SW480 (cell line): ENCODE data around the gene RBBP5.

ENCODE experiments used
- DNase-seq: peaks from one replicate; pipeline ENCODE4 v3.0.0-alpha.2; 2016; ENCODE audit warnings: low spot score

RBBP5 gene

DNA sequence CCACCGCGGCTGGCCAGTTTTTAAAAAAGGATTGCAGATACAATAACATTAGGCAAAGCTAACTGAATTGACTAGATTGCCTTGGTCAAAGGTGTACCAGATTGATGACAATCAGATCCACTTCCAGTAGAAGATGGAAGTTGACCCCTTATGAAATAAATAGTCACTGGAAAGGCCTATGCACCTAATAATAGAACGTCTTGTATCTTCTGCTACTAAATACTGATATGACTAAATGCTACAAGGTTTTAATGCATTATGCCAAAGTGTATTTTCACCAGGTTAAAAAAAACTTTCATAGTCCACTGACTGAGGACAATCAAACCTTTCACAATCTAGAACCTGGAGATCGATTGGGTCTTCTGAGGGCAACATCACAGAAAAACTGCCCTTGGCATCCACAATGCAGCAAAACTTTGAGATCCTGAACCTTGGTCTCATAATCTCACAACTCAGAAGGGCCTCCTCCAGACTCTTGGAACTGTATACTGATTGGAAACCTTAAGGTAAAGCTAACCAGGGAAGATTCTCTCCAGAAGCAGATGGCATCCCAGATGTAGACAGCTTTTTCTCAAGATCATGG, 7.8 kb upstream of the RBBP5 start:
- DNase-seq, result no peak

DNA sequence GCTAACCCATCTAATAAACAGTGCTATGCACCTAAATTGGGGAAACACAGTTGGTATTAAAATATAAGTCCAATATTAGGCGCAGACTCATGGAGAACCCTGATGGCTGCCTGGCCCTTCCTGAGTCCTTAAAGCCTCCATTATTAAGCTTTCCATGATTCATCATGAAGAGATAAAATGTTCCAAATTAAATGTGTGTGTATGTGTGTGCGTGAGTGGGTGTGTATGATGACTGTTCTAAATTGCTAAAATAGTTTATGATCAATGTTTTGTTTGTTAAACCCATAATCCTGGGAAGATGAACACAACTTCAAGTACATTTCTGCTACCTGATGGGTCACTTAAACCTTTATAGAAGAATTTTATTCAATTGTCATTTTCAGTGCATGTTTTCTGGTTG, 6.3 kb upstream of the RBBP5 start:
- no peak for DNase-seq

DNA sequence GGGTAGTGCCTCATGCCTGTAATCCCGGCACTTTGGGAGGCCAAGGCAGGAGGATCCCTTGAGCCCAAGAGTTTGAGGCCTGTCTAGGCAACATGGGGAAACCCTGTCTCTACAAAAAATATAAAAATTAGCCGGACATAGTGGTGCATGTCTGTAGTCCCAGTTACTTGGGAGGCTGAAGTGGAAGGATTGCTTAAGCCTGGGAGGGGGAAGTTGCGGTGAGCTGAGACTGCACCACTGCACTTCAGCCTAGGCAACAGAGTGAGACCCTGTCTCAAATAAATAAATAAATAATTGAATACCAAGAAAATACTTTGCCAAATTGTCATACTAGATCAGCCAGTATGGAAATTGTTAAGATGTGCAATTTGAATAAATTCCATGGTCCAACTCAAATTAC, 5.9 kb upstream of the RBBP5 start:
- no peak for DNase-seq

DNA sequence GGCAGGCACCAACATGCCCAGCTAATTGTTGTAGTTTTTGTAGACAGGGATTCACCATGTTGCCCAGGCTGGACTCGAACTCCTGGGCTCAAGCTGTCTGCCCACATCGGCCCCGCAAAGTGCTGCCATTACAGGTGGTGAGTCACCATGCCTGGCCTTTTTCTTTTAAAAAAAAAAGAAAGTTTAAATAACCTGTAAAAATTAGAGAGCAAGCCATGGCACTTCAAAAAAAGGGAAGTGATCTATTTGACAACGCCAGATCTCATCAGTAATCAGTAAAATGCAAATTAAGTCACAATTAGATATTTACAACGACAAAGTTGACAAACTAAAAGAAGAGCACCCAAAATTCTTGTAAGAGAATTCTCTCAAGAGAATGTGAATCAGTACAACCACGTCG, 2.9 kb upstream of the RBBP5 start:
- DNase-seq, result no peak

DNA sequence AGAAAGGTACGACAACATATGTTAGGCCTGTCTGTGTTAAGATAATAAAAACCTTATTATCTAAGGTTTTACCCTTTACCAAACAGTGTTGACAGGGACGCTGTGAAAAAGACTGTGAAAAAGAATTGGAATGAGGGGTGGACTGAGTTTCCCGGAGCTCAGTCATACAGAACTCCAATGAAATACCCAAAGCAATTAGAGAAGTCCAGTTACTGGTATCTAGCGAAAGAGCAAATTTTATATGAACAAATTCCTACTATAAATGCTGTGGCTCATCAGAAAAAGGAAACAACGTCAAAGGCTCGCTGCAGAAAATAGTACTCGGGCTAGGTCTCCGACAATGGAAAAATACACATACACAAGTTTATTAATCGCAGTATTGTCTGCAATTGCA, 708 bp upstream of the RBBP5 start:
- DNase-seq, result no peak

DNA sequence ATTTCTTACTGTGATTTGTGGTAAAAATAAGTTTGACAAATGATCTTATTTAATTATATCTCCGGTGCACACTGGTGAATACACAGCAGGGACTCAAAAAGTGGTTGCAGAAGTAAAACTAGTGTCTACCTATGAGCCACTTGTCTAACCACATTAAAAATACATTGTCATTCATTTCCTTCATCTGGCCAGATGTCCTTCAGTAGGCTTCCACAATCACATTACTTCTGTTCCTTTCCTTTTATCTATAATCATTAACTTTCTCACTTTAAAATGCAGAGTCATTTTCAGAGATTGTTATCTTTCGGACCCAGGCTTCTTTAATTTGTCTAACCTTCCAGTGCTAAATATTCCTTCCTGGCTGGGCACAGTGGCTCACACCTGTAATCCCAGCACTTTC, 3.0 kb downstream of the RBBP5 start:
- no peak for DNase-seq

DNA sequence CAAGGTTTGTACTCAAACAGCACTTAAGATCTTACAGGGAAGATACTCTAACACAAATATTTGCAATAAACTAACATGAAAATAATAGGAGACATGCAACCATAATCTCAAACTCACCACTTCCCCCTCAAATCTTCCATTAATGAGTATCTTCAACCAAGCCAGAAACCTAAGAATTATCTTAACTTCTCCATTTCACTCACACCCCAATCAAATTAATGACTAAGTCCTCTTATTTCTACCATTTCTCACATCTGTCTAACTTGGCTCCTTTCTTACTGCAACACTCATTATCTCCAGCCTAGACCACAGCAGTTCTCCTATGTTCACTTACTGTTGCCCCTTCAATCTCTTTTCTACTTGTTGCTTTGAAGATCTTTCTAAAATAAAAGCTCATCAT, 10.4 kb downstream of the RBBP5 start:
- no peak for DNase-seq

DNA sequence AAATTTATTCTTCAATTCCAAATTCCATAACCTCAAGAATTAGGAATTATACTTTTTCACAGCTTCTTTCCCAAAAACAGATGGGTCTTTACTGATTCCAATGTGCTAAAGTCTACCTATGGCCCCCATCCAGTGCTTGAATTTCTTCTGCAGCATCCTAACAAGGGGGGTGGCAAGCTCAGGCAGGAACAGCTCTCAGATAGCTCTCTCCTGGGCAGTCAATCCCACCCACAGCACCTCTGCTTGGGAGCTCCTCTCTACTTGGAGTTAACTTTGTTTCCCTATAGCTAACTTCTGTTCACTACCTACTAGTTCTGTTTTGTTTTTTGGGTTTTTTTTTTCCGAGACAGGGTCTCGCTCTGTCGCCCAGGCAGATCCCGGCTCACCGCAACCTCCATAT, 12.1 kb downstream of the RBBP5 start:
- no peak for DNase-seq

DNA sequence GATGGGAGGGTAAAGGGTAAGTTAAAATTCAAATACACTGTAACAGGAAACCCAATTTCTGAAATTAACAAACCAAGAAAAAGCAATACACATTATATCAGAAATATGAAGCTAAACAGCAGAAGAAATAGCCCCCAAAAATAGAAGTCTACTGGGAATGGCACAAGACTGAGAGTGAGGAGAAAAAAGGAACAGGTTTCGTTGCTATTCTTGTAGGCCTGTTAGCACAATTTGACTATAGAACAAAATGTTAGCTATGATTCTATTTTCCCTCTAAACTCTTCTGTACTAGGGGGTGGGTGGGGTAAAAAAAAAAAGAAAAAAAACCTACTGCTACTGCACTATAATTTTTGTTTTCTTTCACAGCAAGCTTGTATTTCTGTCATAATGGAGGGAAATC, 12.5 kb downstream of the RBBP5 start:
- DNase-seq, result no peak

DNA sequence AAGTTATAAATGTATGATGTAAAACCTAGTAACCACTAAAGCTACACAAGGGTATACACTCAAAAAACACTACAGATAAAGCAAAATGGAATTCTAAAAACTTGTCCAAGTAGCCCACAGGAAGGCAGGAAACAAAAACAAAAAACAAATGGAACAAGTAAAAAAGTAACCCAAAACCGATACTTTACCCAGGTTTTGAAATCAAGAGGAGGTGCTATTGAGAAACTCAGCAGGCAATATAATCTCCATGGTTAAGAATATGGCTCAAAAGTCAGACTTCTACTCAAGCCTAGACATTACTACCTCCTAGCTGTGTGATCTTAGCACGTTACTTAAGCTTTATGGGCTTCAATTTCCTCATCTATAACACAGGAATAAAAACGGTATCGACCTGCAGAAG, 13.3 kb downstream of the RBBP5 start:
- no peak for DNase-seq

DNA sequence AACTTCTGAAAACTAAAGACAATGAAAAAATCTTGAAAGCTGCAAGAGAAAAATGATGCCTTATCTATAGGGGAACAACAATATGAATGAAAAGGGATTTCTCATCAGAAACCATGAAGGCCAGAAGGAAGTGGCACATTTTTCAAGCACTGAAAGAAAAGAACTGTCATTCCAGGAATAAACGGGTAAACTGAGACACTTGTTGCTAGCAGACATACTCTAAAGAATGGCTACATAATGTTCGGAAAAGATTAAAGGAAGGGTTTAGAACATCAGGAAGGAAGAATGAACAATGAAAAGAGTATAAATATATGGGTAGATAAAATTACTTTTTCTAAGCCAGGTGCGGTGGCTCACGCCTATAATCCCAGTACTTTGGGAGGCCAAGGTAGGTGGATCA, 14.5 kb downstream of the RBBP5 start:
- no peak for DNase-seq

DNA sequence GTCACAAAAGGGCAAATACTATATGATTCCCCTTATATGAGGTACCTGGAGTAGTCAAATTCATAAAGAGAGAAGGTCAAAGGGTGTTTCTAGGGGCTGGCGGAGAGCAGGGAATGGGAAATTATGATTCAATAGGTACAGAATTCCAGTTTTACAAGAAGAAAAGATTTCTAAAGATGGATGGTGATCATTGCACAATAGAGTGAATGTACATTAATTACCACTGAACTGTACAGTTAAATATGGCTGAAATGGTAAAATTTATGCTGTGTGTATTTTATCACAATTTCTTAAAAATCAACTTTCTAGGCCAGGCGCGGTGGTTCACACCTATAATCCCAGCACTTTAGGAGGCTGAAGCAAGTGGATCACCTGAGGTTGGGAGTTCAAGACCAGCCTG, 19.4 kb downstream of the RBBP5 start:
- no peak for DNase-seq

DNA sequence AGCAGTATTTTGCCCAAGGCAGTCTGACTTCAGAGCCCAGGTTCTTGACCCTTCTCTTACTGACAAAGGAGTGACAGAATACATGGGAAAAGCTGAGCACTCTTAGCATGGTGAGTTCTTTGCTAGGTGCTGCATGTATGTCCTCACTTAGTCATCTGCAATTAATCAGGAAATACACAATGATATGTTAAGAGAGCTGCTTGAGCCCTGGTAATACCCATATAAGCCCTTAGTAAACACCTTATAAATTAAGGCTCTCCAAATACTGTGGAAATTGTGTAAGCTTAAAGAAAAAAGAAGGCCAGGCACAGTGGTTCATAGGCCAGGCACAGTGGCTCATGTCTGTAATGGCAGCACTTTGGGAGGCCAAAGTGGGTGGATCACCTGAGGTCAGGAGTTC, 23.5 kb downstream of the RBBP5 start:
- no peak for DNase-seq

DNA sequence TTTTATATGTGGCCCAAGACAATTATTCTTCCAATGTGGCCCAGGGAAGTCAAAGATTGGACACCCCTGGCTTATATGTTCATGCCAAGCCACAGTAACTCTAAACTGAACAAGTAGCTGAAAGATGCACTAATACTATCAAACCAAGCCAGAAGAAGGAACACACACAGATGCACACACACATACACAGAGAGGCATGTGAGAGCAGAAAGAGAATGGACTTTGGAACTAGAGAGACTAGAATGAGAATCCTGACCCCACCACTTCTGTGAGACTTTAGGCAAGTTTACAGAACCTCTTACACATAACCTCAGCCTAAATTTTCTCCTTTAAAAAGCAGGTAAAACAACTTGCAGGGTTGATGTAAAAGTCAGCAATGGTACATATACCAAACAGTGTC, 26.4 kb downstream of the RBBP5 start:
- DNase-seq, result no peak

DNA sequence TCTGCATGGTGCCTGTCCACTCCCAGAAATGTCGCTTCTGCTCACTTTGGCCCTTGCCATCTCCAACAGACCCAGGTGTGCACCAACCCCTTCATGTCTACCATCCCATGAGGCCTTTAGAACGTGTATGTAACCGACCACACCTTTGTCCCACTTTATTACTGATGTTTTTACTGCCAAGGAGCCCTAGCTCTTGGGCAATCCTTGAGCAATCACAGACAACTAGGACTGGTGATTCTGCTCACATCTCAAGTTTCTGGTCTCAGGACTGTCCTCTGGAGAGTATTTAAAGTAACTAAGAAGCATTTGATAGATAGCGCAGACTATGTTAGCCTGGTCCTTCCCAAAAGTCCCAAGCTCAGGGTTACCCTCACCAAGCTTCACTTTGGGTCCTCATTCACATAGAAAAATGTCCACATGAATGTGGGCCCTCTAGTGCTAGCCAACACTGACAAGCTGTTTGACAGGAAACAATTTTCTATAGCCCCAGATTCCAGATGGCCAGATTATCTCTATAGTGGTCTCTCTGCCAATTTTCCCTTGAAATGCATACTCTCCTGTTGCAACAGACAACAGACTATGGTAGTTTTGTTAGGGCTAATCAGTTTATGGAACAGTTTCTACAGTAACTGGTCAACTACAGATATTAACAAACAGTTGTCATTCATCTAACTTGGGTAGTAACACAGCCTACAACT, 30.6 kb downstream of the RBBP5 start:
- no peak for DNase-seq

DNA sequence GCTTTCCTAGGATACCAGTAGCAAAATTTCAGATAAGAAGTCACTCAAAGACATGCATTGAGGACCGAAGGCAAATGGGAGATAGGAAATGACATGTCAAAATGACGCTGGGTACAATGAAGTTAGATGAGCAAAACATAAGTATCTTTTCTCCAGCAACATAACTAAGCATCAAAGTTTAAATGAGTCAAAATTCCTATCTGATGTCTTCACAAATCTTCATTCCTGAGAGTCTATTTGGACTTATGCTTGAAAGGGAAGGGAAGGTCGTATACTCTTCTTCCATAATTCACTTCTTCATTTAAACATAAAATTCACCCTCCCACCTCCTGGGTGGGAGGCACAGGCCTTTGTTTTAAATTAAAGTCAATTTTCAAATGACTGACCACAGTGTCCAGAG, 33.4 kb downstream of the RBBP5 start:
- no peak for DNase-seq

DNA sequence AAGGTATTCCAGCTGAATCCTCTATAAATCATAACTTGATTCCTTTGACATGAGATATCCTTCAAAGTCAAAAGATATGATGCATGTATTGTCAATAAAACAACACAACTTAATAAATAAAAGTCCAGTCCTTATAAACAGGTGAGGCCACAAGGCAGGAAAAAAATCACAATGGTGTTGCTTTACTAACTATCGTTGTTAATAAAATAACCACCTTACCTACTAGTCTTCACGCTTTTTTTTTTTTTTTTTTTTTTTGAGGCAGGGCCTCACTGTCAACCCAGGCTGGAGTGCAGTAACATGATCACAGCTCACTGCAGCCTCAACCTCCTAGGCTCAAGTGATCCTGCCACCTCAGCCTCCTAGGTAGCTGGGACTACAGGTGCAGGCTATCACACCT, 37.4 kb downstream of the RBBP5 start, which contains the start of gene TMEM81:
TMEM81 (minus strand) TSS at position 101 of the 400 bp plus-strand sequence. CDS start 140 bp downstream, outside the sequence.
- no peak for DNase-seq

DNA sequence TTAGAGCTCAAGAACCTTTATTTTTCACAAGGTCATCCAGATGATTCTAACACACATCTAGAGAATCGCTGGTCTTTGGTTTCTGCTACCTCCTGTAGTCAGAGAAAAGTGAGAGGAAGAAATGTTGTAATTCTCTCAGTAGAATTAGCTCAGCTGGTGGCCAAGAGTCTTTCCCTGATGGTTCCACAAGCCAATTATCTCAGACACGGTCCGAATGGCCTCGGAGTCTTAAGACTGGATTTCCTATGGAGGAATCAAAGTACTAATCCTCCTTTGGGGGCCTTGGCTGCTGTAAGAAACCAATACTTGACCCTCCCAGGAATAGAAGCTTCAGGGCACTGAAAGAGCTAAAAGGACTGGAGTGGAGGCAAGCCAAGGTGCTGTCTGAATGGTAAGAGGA, 39.3 kb downstream of the RBBP5 start:
- DNase-seq, result no peak

DNA sequence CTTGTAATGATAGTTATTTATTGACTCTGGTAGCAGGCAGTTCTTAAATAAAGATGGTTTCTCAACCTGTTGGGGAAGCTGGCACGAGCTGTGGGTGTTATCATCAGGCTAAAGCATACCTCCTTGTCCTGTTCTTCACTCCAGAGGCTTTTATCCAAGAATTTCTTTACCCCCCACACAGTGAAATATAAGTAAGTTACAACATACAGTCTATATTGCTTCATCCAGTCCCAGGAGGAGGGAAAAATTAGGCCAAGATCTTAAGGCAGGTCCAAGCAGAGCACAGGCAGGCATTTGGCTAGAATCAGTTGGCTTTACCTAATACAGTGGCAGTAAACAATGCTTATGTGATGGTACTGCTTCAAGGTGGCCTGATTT, 43.9 kb downstream of the RBBP5 start:
- no peak for DNase-seq

DNA sequence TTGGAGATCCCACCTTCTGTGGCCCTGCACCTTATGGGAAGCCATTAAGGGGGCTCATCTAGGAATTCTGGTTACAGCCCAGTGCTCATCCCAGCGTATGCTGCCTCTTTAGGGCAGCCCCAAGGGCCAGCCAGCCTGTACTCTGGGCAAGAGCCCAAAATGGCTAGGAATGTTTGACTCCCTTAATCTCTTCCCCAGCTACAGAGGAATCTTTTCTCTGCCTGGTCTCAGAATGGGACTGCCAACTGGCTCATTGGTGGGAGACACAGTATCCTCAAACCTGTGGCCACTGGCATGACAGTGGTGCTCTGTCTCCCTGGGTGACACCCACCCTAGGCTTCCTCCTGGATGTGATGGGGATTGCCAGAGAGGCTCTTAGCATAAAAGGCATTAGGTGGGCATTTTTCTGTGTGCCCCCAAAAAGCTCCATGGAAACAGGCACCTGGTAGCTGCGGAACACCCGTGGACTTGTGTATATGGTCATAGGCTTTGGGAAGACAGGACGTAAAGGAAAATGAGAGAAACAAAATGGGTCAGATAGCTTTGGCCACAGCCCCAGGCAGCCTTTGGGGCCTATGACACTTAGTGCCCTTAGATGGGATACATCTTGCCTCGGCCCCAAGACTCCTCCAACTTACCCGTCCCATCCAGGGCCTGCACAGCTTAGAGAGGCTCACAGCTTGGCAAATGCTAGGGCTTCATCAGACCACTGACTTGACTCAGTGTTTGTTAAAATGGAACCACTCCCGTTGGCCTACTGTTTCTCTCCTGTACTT, 44.4 kb downstream of the RBBP5 start:
- no peak for DNase-seq

DNA sequence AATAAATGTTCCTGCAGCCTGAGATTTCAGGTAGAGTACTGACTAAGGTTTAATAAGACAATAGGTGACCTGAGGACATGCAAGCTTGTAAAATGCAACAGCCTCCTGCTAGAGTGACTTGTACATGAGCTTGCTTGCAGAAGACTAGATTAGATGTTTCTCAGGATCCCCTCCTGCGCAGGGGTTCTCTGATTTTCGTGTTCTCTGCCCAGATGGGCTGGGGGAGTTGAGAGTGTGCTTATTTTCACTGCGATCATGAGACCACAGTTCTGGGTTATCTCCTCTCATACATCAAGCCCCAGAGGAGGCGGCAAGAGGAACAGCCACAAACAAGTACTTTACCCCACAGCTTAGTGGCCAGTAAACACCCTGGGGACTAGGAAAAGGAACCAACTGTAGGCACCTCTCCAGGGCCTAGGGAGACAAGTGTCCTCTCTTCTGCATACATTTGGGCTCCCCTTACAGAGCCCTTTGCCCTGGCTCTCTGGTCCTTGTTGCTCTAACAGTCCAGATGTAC, 45.5 kb downstream of the RBBP5 start:
- no peak for DNase-seq

DNA sequence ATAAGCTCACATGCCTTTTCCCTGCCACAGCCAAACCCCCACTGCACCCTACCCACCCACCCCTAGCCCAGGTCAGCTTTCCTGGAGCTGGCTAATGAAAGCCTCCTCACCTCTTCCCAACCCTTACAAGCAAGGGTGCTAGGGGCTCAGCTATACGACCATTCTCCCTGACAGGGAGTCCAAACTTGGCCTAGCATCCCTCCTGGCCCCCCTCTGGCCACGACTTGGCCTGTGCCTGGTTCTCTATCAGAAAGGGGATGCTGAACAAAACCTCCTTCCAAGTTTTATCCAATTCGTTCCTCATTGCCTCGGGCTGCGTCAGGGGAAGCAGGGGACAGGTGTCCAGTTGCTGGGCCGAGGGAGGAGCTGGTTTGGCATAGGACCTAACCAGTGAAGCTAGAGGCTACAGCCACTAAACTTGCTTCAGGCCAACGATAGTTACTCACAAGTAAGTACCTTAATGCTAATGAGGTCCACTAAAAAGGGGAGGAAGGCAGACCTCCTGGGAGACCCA, 46.1 kb downstream of the RBBP5 start:
- DNase-seq, result no peak

DNA sequence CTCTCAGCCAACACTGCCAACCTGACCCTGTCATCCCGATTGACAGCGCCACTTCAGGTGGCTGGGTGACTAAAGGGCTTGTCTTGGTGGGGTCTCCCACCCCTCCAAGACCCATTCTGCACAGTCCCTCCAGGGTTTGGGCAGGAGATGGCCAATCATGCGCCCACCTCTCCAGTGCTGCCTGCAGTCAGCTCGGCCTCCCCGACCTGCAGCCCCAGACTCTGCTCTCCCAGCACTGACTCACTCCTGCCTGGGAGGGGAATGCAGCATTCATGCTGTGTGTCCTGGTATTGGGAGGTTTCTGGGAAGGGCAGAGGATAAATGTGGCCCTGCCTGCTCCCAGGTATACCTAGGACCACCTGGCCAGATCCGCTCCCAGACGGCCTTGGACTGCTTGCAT, 47.3 kb downstream of the RBBP5 start:
- DNase-seq, result no peak
